ENCODE data around the gene SOCS1.

SOCS1 gene

GRCh38 chr16:11298143-11298900 lies 42.3 kb upstream of the SOCS1 start:
- no peak for TF ChIP-seq Cebpa-rat (IDR thresholded peaks at IDR 0.05)
- Histone ChIP-seq H4K20me1 (peaks cover 0 to 7% (median 0%) of the 10 kb centered on the region in 11 experiments; a peak in 3 of 22 replicates), H3K4me2 (peak overlapping the region; percentile 72 to 93 (median 81)), H3K9me3 (replicated peaks in 1 of 11) (peaks cover 0 to under 1% (median 0%) of the 10 kb centered on the region in 11 experiments; a peak in 2 of 22 replicates), H3K27me3 (peaks cover 0 to 20% (median 0%) of the 10 kb centered on the region in 11 experiments; a peak in 4 of 22 replicates), H3K4me1 (peaks cover 30 to 80% (median 67%) of the 10 kb centered on the region in 10 experiments), H3K36me3 (no peaks in the 10 kb centered on the region), H3K9ac (peak overlapping the region in 8 of 11 experiments; percentile 9 to 58 (median 41); a peak in 11 of 22 replicates), H3K27ac (peak overlapping the region in 7 of 11 experiments; percentile 20 to 70 (median 64); a peak in 13 of 22 replicates), H3K4me3 (no peak overlapping the region)

GRCh38 chr16:11297492-11298142 lies 41.6 kb upstream of the SOCS1 start:
- H4K20me1 ChIP-seq = peaks cover 0 to 7% (median 0%) of the 10 kb centered on the region in 11 experiments; a peak in 3 of 22 replicates
- peak overlapping the region in 7 of 11 experiments; percentile 20 to 73 (median 70); a peak in 14 of 22 replicates for H3K27ac ChIP-seq
- peaks cover 30 to 83% (median 68%) of the 10 kb centered on the region in 10 experiments for H3K4me1 ChIP-seq
- peak overlapping the region in 5 of 10 experiments; percentile 2 to 38 (median 22); a peak in 5 of 20 replicates for H3K4me3 ChIP-seq
- peaks cover 0 to 20% (median 0%) of the 10 kb centered on the region in 11 experiments; a peak in 4 of 22 replicates for H3K27me3 ChIP-seq
- peak overlapping the region in 8 of 11 experiments; percentile 9 to 63 (median 41); a peak in 11 of 22 replicates for H3K9ac ChIP-seq
- TF ChIP-seq Cebpa-rat (IDR thresholded peaks at IDR 0.05) = no peak
- no peaks in the 10 kb centered on the region for H3K36me3 ChIP-seq
- H3K9me3 ChIP-seq (replicated peaks in 1 of 11) = no peaks in the 10 kb centered on the region
- peak overlapping the region; percentile 72 to 93 (median 81) for H3K4me2 ChIP-seq

GRCh38 chr16:11296706-11297491 lies 40.9 kb upstream of the SOCS1 start:
- H3K9me3 ChIP-seq (replicated peaks in 1 of 11) = no peaks in the 10 kb centered on the region
- peaks cover 30 to 84% (median 68%) of the 10 kb centered on the region in 10 experiments for H3K4me1 ChIP-seq
- peak overlapping the region in 6 of 11 experiments; percentile 4 to 73 (median 61); a peak in 11 of 22 replicates for H3K27ac ChIP-seq
- H4K20me1 ChIP-seq = peaks cover 0 to 7% (median 0%) of the 10 kb centered on the region in 11 experiments; a peak in 3 of 22 replicates
- peak overlapping the region in 5 of 10 experiments; percentile 2 to 38 (median 22); a peak in 5 of 20 replicates for H3K4me3 ChIP-seq
- TF ChIP-seq Cebpa-rat (IDR thresholded peaks at IDR 0.05) = no peak
- no peaks in the 10 kb centered on the region for H3K36me3 ChIP-seq
- peak overlapping the region; percentile 72 to 93 (median 81) for H3K4me2 ChIP-seq
- peaks cover 0 to 20% (median 0%) of the 10 kb centered on the region in 11 experiments; a peak in 4 of 22 replicates for H3K27me3 ChIP-seq
- H3K9ac ChIP-seq = peak overlapping the region in 5 of 11 experiments; percentile 24 to 63 (median 48); a peak in 7 of 22 replicates

GRCh38 chr16:11296351-11296705 lies 40.3 kb upstream of the SOCS1 start:
- no peaks in the 10 kb centered on the region for H3K36me3 ChIP-seq
- H3K27ac ChIP-seq = peak overlapping the region in 5 of 11 experiments; percentile 7 to 73 (median 70); a peak in 7 of 22 replicates
- peaks cover 30 to 84% (median 68%) of the 10 kb centered on the region in 10 experiments for H3K4me1 ChIP-seq
- peaks cover 0 to 20% (median 0%) of the 10 kb centered on the region in 11 experiments; a peak in 4 of 22 replicates for H3K27me3 ChIP-seq
- TF ChIP-seq Cebpa-rat (IDR thresholded peaks at IDR 0.05) = no peak
- no peak overlapping the region for H3K4me3 ChIP-seq
- no peaks in the 10 kb centered on the region for H3K9me3 ChIP-seq (replicated peaks in 1 of 11)
- H3K9ac ChIP-seq = peak overlapping the region in 3 of 11 experiments; percentile 26 to 48 (median 41); a peak in 3 of 22 replicates
- peaks cover 0 to 7% (median 0%) of the 10 kb centered on the region in 11 experiments; a peak in 3 of 22 replicates for H4K20me1 ChIP-seq
- H3K4me2 ChIP-seq = peak overlapping the region; percentile 72 to 93 (median 81); a peak in 20 of 22 replicates

GRCh38 chr16:11295672-11296071 lies 39.7 kb upstream of the SOCS1 start:
- peak overlapping the region in 8 of 11 experiments; percentile 72 to 93 (median 80); a peak in 13 of 22 replicates for H3K4me2 ChIP-seq
- H3K4me1 ChIP-seq = peaks cover 30 to 81% (median 68%) of the 10 kb centered on the region in 10 experiments
- H3K36me3 ChIP-seq = no peaks in the 10 kb centered on the region
- H4K20me1 ChIP-seq = peaks cover 0 to 7% (median 0%) of the 10 kb centered on the region in 11 experiments; a peak in 3 of 22 replicates
- H3K4me3 ChIP-seq = no peak overlapping the region
- peaks cover 0 to 20% (median 0%) of the 10 kb centered on the region in 11 experiments; a peak in 4 of 22 replicates for H3K27me3 ChIP-seq
- H3K9me3 ChIP-seq (replicated peaks in 1 of 11) = no peaks in the 10 kb centered on the region
- H3K9ac ChIP-seq = no peak overlapping the region
- peak overlapping the region in 4 of 11 experiments; percentile 37 to 73 (median 71); a peak in 5 of 22 replicates for H3K27ac ChIP-seq
- no peak for TF ChIP-seq Cebpa-rat (IDR thresholded peaks at IDR 0.05)

- no peaks in the 10 kb centered on the region for H3K9me3 ChIP-seq (replicated peaks in 1 of 11)
- no peak overlapping the region for H3K27ac ChIP-seq
- H3K36me3 ChIP-seq = no peaks in the 10 kb centered on the region
- no peak overlapping the region for H3K4me2 ChIP-seq
- no peak overlapping the region for H3K9ac ChIP-seq
- peaks cover 9 to 47% (median 35%) of the 10 kb centered on the region in 10 experiments for H3K4me1 ChIP-seq
- H4K20me1 ChIP-seq = no peaks in the 10 kb centered on the region
- peaks cover 0 to 12% (median 0%) of the 10 kb centered on the region in 11 experiments; a peak in 3 of 22 replicates for H3K27me3 ChIP-seq
- no peak overlapping the region for H3K4me3 ChIP-seq
- no peak for TF ChIP-seq Cebpa-rat (IDR thresholded peaks at IDR 0.05)
These were observed 36.2 kb upstream of the SOCS1 start for GRCh38 chr16:11292076-11292748.

- no peak overlapping the region for H3K4me2 ChIP-seq
- H3K4me3 ChIP-seq = no peak overlapping the region
- no peaks in the 10 kb centered on the region for H4K20me1 ChIP-seq
- H3K27me3 ChIP-seq = peaks cover 0 to 2% (median 0%) of the 10 kb centered on the region in 11 experiments; a peak in 1 of 22 replicates
- no peaks in the 10 kb centered on the region for H3K36me3 ChIP-seq
- no peak overlapping the region for H3K27ac ChIP-seq
- peaks cover 0 to 37% (median 25%) of the 10 kb centered on the region in 10 experiments; a peak in 14 of 20 replicates for H3K4me1 ChIP-seq
- TF ChIP-seq Cebpa-rat (IDR thresholded peaks at IDR 0.05) = no peak
- H3K9ac ChIP-seq = no peak overlapping the region
- H3K9me3 ChIP-seq (replicated peaks in 1 of 11) = no peaks in the 10 kb centered on the region; a peak in 1 of 22 replicates
These were observed 35.2 kb upstream of the SOCS1 start for GRCh38 chr16:11291091-11291703.
